Stimulated activated CD8-positive, alpha-beta memory T cell treated with anti-CD3 and anti-CD28 coated beads, Interleukin-7, amount 100 ng/mL, for 4 hours (primary cell): Measurements from ENCODE around the gene TSPAN9.

Experiments used
- DNase-seq, 2 donors: peaks; one replicate each; pipeline ENCODE4 v3.0.0-alpha.2; 2020; ENCODE audit warnings: low read depth in 2 of 2

The TSPAN9 gene

DNA sequence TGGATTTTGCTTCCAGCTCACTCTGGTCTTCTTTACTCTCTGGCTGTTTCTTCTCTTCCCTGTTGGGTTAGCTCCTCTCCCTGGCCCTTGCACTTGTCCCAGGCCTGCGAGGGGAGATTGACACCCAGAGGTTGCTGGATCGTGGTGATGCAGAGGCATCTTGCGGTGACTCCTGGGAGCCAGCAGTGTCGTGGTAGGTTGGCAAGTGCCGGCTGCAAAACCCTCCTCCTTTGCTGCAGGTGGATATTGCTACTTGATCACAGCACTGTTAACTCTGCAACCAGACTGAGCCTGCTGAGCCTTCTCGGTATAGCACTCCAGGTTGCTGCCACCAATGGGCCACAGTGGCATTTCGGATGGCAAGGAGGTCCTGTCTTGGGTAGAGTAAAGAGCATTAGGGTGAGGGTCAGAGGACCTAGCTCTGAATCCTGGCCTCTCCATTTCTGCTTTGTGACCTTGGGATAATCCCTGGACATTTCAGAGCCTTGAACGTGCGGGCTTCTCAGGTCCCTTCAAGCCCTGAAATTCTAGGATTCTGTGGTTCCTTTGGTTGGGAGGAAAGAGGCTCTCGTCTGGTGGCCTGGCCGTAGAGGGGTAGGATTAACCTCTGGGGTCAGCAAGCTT, 87.4 kb downstream of the TSPAN9 start:
- DNase-seq, result no peak

DNA sequence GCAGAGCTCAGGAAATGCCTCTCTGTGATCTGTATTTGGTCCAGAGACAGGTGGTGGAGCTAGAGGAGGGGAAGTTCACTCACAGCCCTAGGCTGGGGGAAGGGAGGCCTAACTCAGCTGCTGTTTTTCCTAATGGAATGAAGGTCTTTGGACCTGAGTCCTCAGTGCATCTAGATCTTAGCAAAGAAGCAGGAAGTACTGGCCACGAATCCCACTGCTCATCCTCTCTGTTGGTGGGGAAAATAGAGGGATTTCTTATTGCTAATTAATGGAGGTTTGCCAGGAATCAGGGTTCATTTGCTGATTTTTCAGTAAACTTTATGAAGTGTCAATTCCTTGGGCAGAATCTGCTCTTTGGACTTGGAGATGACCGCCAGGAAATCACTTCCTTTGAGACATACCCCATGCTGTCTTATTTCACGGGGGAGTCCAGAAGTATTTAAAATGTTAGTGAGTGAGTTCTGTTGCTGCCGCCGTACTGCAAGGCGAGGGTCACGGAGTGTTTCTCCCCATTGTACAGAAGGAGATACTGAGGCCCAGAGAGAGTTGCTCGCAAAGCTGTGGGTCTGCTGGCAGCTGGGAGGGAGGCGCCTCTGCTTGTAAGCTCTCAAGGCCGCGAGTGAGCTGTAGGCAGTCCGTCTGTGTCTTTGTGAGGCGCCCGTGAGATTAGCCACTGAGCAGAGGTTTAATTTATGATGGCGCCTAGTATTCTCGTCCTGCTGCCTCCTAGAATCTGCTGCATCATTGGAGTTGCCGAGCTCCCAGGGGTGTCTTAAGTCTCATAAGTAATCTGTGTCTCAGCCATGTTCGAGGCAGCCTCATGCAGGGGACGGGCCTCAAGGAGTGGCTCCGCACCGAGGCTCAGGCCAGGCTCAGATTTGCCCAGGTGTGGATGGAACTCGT, 88.2 kb downstream of the TSPAN9 start:
- no peak for DNase-seq

DNA sequence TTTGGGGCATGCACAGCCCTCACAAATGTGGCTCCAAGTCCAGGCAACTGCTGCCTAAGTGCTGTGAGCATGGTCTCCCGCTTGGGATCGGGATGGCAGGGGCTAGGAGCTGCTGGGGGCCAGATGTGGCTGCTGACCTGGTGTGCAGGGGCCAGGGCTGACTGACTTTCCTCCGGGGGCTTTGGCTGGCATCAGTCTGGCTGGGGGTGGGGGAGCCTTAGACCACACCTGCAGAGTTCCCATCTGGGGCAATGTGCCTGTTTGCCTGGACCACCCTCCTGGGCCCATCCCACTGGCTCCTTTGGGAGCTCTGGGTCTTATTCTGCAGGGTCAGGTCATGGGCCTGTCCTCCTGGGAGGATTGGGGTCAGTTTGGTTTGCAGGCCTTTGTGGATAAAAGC, 90.5 kb downstream of the TSPAN9 start:
- DNase-seq, result no peak

DNA sequence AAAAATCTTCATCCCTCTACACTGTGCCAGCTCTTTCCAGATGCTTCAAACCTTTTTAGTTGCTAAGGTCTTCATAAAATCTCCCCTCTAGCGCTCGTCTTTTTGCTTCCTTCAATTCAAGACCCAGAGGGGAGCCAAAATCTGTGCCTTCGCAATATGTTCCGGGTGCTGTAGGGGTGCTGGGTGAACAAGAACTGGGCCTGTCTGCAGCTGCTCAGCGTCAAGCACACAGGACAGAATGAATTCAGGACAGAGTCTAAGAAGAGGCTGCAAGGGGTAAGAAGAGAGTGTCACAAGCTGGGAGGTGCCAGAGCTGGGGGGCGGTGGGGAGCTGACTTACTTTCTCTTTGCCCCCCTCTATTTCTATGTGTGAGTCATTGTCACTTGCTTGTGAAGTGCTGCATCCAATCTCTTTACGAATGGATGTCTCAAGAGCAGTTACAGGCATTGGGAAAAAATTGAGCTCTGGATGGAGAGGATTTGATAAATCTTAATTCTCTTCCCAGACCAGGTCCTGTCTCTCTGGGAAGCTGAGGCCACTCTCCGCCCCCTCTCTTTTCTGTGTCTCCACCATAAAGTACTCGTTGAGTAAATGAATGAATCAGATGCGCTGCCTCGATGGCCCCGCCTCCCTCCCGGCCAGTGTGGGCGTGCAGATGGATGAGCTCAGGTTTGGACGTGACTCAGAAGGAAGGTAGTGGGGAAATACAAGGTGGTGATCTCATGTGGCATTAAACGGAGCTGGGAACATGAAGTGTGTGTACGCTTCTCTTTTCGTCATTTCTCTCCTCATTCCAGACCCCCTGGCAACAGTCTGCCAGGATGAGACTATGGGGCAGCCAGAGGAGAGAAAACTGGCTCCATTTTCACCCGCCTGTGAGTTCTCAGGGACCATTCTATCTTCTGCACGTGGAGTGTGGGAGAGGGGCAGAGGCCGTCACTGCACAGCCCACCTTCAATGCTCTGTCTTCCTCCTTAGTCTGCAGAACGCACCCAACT, 91.3 kb downstream of the TSPAN9 start:
- no peak for DNase-seq

DNA sequence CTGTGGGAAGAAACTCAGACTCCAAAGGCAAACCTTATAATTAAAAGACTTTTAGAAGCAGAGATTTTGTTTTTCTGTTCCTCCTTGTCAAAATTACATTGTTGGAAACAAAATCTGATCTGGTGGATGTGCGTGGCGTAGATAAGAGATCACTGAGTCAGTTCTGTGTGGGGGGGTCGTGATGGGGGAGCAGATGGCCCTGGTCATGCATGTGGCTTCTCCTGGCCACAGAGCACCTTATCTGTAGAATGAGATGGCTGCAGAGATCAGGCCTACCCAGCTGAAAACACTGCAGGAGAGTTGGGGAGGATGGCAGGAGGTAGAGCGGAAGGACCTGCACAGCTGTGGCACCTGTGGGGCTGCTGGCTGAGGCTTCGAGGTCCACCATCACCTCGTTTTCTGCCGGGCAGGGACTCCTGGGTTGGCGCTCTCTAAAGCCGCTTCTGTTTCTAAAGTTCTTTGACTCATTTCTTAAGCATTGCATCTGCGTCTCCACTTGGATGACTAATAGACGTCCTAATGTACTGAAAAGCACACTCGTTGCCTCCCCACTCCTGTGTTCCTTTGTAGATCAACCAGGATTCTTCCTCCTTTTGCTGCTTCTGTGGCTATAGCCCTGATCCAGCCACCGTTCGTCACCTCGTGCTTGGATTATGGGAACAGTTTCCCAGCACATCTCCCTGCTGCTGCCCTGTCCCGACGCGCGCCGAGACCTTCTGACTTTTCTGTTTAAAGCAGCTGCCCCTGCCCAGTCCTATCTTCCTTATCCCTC, 93.4 kb downstream of the TSPAN9 start:
- no peak for DNase-seq

DNA sequence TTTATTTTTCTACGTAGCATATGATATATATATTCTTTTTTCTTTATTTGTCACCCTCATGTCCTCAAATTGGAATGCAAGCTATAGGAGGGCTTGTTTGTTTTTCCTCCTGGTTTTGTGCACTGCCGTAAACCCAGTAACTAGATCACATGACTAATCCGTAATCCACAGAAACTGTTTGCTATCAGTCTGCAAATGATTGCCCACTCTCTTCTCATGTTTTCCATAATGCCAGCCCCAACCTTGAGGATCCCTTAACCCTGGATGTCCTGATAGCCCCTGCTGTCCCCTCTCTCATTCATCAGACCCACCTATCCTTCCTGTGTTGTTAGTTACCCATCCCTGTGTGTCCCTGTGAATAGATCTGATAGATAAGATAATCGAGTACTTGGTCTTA, 94.0 kb downstream of the TSPAN9 start:
- no peak for DNase-seq

DNA sequence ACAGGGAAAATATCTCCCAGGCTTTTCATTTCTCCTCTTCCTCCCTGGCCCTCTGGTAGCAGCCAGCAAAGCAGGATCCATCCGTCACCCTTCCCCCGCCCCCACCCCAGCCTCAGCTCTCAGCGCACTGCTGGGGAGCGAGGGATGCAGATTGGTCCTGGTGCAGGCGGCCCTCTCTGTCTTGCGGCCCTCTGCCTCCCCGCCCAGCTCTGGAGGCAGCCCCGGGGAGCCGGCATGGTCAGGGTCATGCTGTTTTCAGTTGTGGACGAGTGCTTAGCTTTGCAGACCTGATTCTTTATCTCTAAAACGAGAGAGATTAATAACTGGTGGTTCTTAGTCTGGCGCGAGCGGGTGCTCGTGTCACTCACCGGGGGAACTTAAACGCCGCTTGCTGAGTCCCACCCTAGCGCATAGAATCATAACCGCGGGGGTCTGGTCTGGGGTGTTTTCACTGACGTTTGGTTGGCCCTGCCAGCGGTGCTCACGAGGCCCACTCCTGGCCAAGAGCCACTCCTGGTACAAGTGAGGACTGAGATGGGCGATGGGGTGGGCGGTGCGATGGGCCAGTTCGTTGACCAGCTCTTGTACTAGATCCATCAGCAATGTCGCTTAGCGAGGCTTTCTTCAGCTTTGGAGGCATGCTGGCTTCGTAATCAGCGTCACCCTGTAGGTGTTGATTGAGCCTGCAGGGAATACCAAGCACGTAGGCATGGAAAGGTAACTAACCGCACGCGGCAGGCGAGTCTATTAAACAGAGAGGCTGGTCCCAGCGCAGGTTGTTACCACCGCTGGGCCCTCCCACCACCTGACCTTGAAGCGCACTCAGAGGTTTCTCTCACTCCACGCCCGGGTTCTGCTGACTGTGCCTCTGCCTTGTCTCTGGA, 95.2 kb downstream of the TSPAN9 start:
- no peak for DNase-seq

DNA sequence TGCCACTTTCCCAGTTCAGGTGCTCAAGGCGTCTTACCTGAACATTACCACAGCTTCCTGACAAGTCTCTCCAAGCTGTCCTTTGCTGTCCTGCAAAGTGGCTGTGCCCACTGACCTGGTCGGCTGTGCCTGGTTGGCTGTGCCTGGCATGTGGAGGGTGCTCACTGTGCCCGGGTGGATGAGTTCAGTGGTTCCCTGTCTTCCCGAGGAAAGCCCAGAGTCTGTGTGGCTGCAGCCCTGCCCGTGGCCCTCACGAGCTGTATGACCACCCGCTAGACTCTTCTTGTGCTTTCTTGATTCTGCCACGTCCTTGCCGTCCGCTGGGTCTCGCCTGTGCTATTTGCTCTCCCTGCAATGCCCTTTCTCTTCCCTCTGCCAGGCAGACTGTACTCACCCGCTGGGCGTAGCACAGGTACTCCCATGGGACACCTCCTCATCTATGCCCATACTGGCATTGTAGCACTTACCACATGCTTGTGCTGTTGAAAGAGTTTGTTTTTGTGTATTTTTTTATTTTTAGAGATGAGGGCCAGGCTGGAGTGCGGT, 95.9 kb downstream of the TSPAN9 start:
- no peak for DNase-seq

DNA sequence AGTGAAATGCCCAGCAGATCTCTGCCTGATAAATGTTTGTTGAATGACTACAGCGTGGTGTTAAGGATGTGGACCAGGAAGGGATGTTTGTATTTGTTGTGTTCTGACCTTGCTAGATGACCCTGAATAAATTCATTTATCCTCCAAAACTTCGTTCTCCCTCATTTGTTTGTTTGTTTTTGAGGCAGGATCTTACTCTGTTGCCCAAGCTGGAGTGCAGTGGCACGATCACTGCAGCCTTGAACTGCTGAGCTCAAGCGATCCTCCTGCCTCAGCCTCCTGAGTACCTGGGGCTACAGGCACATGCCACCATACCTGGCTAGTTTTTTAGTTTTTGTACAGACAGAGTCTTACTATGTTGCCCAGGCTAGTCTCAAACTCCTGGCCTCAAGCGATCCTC, 96.7 kb downstream of the TSPAN9 start:
- DNase-seq, result no peak

DNA sequence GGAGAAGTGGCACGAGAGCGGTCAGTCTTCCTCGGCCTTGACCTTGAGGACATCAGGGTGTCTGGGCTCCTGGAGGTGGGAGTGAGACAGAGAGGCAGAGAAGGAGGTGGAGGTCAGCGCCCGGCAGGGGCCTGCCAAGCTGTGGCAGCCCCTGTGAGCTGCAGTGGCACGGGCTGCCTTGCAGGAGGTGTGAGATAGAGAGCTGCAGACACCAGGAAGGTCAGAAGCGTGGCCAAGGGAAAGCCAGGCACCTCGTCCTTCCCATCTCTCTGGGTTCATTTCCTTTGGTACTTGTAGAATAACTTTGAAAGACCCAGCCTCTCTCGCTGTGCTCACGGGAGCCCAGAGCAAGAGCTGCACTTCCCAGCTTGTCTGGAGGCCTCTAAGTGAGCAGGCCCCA, 98.1 kb downstream of the TSPAN9 start:
- no peak for DNase-seq

DNA sequence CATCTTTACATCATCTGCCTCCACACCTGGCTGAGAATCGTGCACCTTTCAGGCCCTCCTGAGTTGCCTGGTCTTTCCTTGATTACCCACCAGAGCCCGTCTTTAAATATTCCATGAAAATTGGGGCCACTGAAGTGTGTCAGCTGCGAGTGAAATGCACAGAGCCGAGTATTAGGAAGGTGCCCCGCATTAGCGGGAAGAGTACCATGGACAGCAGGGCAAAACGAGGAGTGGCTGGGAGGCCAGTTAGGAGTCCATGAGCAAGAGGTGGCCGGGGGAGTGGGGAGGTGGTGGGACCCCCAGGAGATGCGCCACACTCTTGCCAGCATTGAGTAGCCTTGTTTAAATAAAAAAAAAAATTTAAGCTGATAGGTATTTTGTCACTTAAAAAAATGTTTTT, 99.6 kb downstream of the TSPAN9 start:
- DNase-seq, result no peak

DNA sequence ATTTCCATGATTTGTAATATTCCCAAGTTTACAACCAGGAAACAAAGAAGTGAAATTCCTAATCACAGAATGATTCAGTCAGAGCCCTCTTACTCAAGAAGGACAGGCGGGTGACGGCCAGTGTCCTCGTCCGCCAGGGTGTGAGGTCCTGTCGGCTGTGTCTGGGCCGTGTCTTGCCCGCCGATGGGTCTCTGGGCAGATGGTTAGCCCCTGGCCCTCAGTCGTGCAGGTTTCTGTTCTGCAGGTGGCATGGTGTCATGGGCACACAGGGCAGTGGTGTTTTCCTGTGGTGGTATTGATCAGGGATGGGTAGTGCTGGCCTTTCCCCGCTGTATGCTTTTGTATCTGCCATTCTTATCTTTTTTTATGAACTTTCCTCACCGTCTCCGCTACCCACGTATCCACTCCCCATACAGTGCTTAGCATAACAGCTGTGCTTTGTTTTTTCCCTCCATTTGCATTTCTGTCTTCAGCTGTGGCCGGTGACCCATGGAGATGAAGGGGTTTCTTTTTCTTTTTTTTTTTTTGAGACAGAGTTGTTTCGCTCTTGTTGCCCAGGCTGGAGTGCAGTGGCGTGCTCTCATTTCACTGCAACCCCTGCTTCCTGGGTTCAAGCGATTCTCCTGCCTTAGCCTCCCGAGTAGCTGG, 100.7 kb downstream of the TSPAN9 start:
- no peak for DNase-seq

DNA sequence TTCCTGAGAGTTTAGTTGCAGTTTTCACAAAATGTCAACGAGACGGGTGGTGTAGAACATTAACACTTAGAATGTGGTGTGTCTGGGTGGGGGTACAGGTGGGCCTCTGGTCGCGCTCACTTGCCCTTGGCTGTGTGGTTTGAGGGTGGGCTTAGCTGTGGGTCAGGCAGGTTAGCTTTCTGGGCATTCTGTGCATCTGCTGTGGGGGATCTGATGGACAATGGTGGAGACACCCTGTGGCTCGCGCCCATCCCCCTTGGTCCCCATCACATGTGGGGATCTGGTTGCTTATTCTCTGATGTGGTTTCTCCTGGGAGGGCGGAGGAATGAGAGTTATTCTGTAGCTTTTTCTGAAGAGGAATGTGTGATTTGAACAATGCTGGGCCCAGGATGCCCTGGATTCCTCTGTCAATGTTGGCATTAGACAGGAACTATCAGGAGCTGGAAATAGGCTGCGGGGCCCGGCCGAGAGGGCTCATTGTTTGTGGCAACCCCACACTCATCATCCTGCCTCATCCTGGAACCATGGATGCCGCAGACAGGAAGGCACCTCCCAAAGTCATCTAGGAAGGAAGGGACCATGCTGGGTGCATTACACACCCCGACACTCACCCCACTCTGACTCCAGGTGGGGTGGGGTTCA, 101.6 kb downstream of the TSPAN9 start:
- DNase-seq, result no peak

DNA sequence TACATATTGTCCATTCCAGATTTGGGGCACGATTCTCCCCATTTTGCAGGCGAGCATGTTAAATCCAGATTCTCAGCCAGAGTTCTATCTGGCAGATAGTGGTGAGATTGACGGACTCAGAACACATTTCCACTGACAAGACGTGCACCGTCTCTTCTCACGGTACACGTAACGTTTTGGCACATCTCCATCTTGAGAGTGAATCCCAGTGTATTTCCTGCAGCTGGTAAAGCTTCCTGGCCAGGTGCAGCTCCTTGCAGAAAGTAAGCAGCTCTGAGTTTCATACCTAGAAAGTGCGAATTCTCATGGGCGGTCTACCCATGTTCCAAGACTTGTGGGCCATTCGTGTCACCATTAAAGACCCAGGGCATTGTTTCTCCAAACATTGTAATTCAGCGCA, 102.6 kb downstream of the TSPAN9 start:
- no peak for DNase-seq

DNA sequence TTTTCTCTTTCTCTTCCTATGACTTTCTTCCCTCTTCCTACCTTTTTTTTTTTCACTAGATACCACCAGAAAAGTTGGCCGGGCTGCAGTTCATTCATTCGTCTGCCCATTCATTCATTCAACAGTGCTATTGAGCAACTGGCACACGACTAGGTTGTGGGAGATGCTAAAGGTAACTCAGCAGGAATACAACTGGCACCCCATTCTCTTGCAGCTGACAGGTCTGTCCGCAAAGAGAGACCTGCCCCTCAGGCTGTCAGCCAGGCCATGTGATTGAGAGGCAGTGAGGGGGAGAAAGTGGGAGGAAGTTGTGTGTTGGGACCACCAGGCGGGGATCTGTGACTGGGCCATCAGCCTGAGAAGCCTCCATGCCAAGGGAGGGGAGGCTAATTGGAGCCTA, 105.2 kb downstream of the TSPAN9 start:
- no peak for DNase-seq

DNA sequence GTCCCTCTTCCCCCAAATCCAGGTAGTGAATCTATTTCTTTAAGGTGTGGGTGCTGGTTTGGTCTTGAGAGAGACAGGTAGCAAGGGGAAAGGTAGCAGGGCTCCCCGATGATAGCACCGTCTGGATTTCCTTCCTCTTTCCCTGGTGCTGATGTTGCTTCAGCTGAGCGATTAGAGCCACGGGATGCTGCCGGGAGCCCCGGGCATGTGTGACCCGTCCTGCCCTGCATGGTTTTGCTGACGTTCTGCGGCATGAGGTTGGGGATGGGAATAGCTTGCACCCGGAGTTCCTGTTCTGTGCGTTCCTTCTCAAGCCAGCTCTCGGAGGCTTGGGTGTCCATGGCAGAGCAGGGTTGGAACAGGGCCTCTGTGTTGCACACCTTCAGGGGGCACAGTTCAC, 107.3 kb downstream of the TSPAN9 start:
- DNase-seq, result no peak

DNA sequence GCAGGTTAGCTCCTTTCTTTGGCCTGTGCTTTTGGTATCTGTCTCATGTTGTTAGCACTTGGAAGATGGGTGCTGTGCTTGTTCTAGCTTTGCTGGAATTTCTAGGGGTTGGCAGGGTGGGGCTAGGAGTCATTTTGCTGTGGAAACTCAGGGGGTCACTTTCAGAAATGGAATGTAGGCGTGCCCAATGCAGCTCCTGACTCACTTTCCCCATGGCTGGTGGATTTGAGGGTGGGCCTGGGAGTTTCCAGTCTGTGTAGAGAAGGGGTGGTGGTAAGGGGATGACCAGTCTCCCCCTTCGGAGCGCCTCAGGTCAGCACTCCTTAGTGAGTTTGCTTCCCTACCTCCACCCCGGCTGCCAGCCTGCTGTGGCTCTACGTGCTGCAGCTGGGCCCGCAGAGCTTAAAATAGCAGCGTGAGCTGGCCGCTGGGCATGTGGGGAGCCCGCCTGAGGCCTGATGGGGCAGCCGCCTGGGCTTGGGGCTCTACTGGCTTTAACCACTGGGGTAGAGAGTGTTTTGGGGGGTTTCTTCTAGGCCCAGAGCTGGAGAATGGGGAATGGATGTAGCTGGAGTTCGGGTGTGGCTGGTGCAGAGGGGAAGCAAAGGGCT, 108.2 kb downstream of the TSPAN9 start:
- DNase-seq, result no peak

DNA sequence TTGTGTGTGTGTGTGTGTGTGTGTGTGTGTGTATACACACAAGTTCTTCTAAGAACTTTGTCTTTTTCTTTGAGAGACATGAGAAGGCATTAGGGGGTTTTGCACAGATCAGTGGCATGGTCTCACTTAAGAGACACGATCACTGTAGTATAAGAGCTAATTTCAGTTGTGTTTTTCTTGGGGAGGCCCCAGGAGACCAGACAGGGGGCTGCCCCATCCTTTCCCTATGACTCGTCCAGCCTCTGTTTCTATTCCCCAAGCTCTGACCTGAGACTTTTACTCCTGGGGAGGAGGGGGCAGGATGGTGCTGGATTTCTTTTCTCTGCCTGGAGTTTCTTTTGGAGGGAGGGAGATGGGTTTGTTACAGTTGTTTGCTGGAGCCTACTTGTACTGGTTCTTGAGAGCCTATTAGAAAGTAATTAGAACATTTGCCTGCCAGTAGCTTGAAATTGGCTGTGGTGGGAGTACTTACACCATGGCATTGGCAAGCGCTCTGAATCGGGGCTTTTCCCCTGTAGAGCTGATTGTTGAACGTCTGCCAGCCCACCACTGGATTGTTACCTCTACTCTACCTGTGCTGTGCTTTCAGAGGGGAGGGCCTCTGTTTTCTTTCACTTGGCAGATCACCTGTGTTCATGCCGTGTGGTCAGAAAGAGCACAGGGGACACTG, 109.5 kb downstream of the TSPAN9 start:
- DNase-seq, result no peak
